ENCODE results near the gene PLEKHH1.

GRCh38 chr14:67501670-67502069, 31.4 kb upstream of the PLEKHH1 start:
- no peak for TF ChIP-seq CTCF (IDR thresholded peaks at IDR 0.05 in 4 of 5, conservative IDR thresholded peaks at IDR 0.05 in 1 of 5)
- no peak for TF ChIP-seq POLR2A (IDR thresholded peaks at IDR 0.05)
